NCI-H226 (cell line): Measurements from ENCODE around the gene PAH.

Source experiments
- DNase-seq: peaks from one replicate; pipeline ENCODE4 v3.0.0-alpha.2; 2015

PAH gene

GRCh38 chr12:102950107-102950949, 33.3 kb upstream of the PAH start:
- no peak for DNase-seq

- DNase-seq = no peak
These were observed 31.9 kb upstream of the PAH start for GRCh38 chr12:102948941-102949352.

GRCh38 chr12:102946042-102946441, 29.0 kb upstream of the PAH start:
- DNase-seq = no peak

- no peak for DNase-seq
These were observed 22.7 kb upstream of the PAH start for GRCh38 chr12:102939670-102940222.

- DNase-seq = no peak
These were observed 22.0 kb upstream of the PAH start for GRCh38 chr12:102939059-102939458.

GRCh38 chr12:102933168-102933567, 16.1 kb upstream of the PAH start:
- no peak for DNase-seq

GRCh38 chr12:102927220-102927619, 10.2 kb upstream of the PAH start:
- DNase-seq = no peak

- no peak for DNase-seq
These were observed 4.2 kb upstream of the PAH start for GRCh38 chr12:102921240-102921639.

- DNase-seq = no peak
These were observed 3.2 kb upstream of the PAH start for GRCh38 chr12:102920271-102920670.

GRCh38 chr12:102918840-102919239, 1.8 kb upstream of the PAH start:
- DNase-seq = no peak

GRCh38 chr12:102916252-102917025, 605 bp downstream of the PAH start:
- no peak for DNase-seq

GRCh38 chr12:102913453-102914226, 3.4 kb downstream of the PAH start:
- no peak for DNase-seq

- DNase-seq = no peak
These were observed 4.8 kb downstream of the PAH start for GRCh38 chr12:102912258-102912657.

GRCh38 chr12:102911320-102911719, 5.7 kb downstream of the PAH start:
- DNase-seq = no peak

GRCh38 chr12:102910792-102911191, 6.3 kb downstream of the PAH start:
- DNase-seq = no peak

GRCh38 chr12:102910137-102910536, 6.9 kb downstream of the PAH start:
- no peak for DNase-seq

- no peak for DNase-seq
These were observed 9.1 kb downstream of the PAH start for GRCh38 chr12:102907918-102908317.

- no peak for DNase-seq
These were observed 11.8 kb downstream of the PAH start for GRCh38 chr12:102905229-102905628.

- DNase-seq = no peak
These were observed 13.6 kb downstream of the PAH start for GRCh38 chr12:102903337-102904007.

GRCh38 chr12:102902093-102902492, 15.0 kb downstream of the PAH start:
- no peak for DNase-seq

- DNase-seq = no peak
These were observed 16.7 kb downstream of the PAH start for GRCh38 chr12:102900389-102900788.

- DNase-seq = no peak
These were observed 21.0 kb downstream of the PAH start for GRCh38 chr12:102896067-102896466.

GRCh38 chr12:102891756-102892155, 25.3 kb downstream of the PAH start:
- no peak for DNase-seq
